ENCODE data around the gene HSD3B1. TPM values are rescaled to one million over a fixed set of nuclear protein-coding genes. Genes with fewer than 3 reads are reported as not detected.

HSD3B1 gene
- polyA plus RNA-seq, 1 of the 3 experiments (the other 2 are of a cell fraction), result not detected

GRCh38 chr1:119547805-119548204, 40.8 kb downstream of the HSD3B1 start:
- Histone ChIP-seq H3K79me2 (ENCODE audit: insufficient read depth) (no peaks in the 10 kb centered on the region), H2AFZ (ENCODE audit: low read depth) (no peak overlapping the region), H3K4me3 (ENCODE audit: low read depth in 2 of 2, low read length in 1 of 2) (no peak overlapping the region), H4K20me1 (ENCODE audit: insufficient read depth) (no peaks in the 10 kb centered on the region), H3K4me2 (no peak overlapping the region), H3K9me2 (no peaks in the 10 kb centered on the region), H3K9ac (no peak overlapping the region), H3K36me3 (replicated peaks in 1 of 2; ENCODE audit: control insufficient read depth in 1 of 2, insufficient read depth in 2 of 2, low read length in 1 of 2) (no peaks in the 10 kb centered on the region), H3K27me3 (ENCODE audit: insufficient read depth) (peaks cover 7% of the 10 kb centered on the region; the same call in 1 of the 2 replicates), H3K27ac (ENCODE audit: low read depth in 2 of 2, low read length in 1 of 2) (no peak overlapping the region), H3K9me3 (no peaks in the 10 kb centered on the region), H3F3A (replicated peaks; ENCODE audit: insufficient read depth) (no peaks in the 10 kb centered on the region), H3K4me1 (ENCODE audit: control insufficient read depth in 1 of 2, insufficient read depth in 2 of 2, low read depth in 1 of 2, low read length in 1 of 2) (no peaks in the 10 kb centered on the region)
- TF ChIP-seq FOSL2 (IDR thresholded peaks at IDR 0.05; ENCODE audit: borderline replicate concordance, low read depth), result no peak
- no peak for TF ChIP-seq TEAD4 (IDR thresholded peaks at IDR 0.05; ENCODE audit: borderline replicate concordance, insufficient read depth)
- TF ChIP-seq MEF2A (IDR thresholded peaks at IDR 0.05; ENCODE audit: borderline replicate concordance, low read depth), result no peak
- TF ChIP-seq POLR2AphosphoS5 (IDR thresholded peaks at IDR 0.05; ENCODE audit: low read depth, low read length), result no peak
- no peak for TF ChIP-seq ELF1 (IDR thresholded peaks at IDR 0.05)
- no peak for TF ChIP-seq RCOR1 (IDR thresholded peaks at IDR 0.05; ENCODE audit: low read length)
- no peak for TF ChIP-seq REST (IDR thresholded peaks at IDR 0.05; ENCODE audit: low read depth, low read length)
- TF ChIP-seq USF2 (IDR thresholded peaks at IDR 0.05; ENCODE audit: borderline replicate concordance, low read depth, low read length), result no peak
- TF ChIP-seq USF1 (IDR thresholded peaks at IDR 0.05; ENCODE audit: borderline replicate concordance, low read depth), result no peak
- ChIA-PET POLR2A (no interaction called here), CTCF (interaction anchor here (0.8 kb wide), 1 partner anchor 15 kb away, joined by 3 read pairs; no protein-coding TSS in a partner anchor)
- DNase-seq, result no peak
- 11% methylated on average over 3 of the region's 7 CpGs for WGBS (ENCODE audit: low lambda C conversion rate)

GRCh38 chr1:119549719-119550132, 42.7 kb downstream of the HSD3B1 start:
- DNase-seq, result peak; percentile 30
- TF ChIP-seq ZBTB33 (IDR thresholded peaks at IDR 0.05; ENCODE audit: borderline replicate concordance, low read depth), result no peak
- TF ChIP-seq REST (IDR thresholded peaks at IDR 0.05; ENCODE audit: low read depth, low read length), result no peak
- TF ChIP-seq IRF3 (IDR thresholded peaks at IDR 0.05; ENCODE audit: low read depth, low read length), result no peak
- no peak for TF ChIP-seq NFIC (IDR thresholded peaks at IDR 0.05; ENCODE audit: borderline replicate concordance)
- no peak for TF ChIP-seq EZH2phosphoT487 (IDR thresholded peaks at IDR 0.05; ENCODE audit: borderline replicate concordance, low read depth)
- no peak for TF ChIP-seq RCOR1 (IDR thresholded peaks at IDR 0.05; ENCODE audit: low read length)

More at GRCh38 chr1:119549719-119550132, 42.7 kb downstream of the HSD3B1 start:
- ChIA-PET POLR2A (no interaction called here), CTCF (interaction anchor here (0.6 to 1.3 kb wide), 5 partner anchors 9 to 1708 kb away, joined by 3 to 5 read pairs (median 4); no protein-coding TSS in a partner anchor)
- no peaks in the 10 kb centered on the region for H4K20me1 ChIP-seq (ENCODE audit: insufficient read depth)
- H3K9me2 ChIP-seq, result no peaks in the 10 kb centered on the region
- no peaks in the 10 kb centered on the region for H3K36me3 ChIP-seq (replicated peaks in 1 of 2; ENCODE audit: control insufficient read depth in 1 of 2, insufficient read depth in 2 of 2, low read length in 1 of 2)
- no peak overlapping the region for H3K4me3 ChIP-seq (ENCODE audit: low read depth in 2 of 2, low read length in 1 of 2)
- no peak overlapping the region for H3K4me2 ChIP-seq
- no peak overlapping the region for H3K9ac ChIP-seq
- peaks cover 7% of the 10 kb centered on the region; the same call in 1 of the 2 replicates for H3K27me3 ChIP-seq (ENCODE audit: insufficient read depth)
- H3K79me2 ChIP-seq (ENCODE audit: insufficient read depth), result no peaks in the 10 kb centered on the region
- H2AFZ ChIP-seq (ENCODE audit: low read depth), result no peak overlapping the region
- 51% methylated on average over 4 of the region's 4 CpGs for WGBS (ENCODE audit: low lambda C conversion rate)
- no peak overlapping the region for H3K27ac ChIP-seq (ENCODE audit: low read depth in 2 of 2, low read length in 1 of 2)
- H3K4me1 ChIP-seq (ENCODE audit: control insufficient read depth in 1 of 2, insufficient read depth in 2 of 2, low read depth in 1 of 2, low read length in 1 of 2), result peaks cover 5 to 7% of the 10 kb centered on the region in 2 experiments; a peak in 2 of 4 replicates
- H3K9me3 ChIP-seq, result no peaks in the 10 kb centered on the region
- no peaks in the 10 kb centered on the region for H3F3A ChIP-seq (replicated peaks; ENCODE audit: insufficient read depth)
